GM18951 (cell line): ENCODE results near the gene NR1H4.
"Not testable (repeated sequence)": the region's sequence is repeated elsewhere in the genome, so short reads cannot be mapped to it uniquely, and the experiment has no call there.

Source experiments
- POLR2A ChIP-seq: IDR thresholded peaks from 4 replicates; pipeline ENCODE4 v1.6.1; 2011; ENCODE audit warnings: mild to moderate bottlenecking; ENCODE audit not compliant: insufficient read length, insufficient read depth; ENCODE audit errors: extremely low read depth
- in situ Hi-C: fragments of 300-500 bp; cut with MboI; formaldehyde crosslinking; loops from one replicate; pipeline ENCODE4 v1.12.0; 2022; ENCODE audit warnings: low sequenced_read_pairs, mixed read lengths, inconsistent platforms; ENCODE audit not compliant: unreplicated experiment

Gene NR1H4

GRCh38 chr12:100574187-100575074, 100.8 kb downstream of the NR1H4 start:
- no peak for TF ChIP-seq POLR2A
- in situ Hi-C loops, result loop anchor here (25.0 kb wide), 1 partner anchor 337 kb away; no protein-coding TSS in a partner anchor

- TF ChIP-seq POLR2A, result no peak
- in situ Hi-C loops, result no loop called here
These were observed 102.8 kb downstream of the NR1H4 start for GRCh38 chr12:100576331-100577036.

- no peak for TF ChIP-seq POLR2A
- in situ Hi-C loops, result no loop called here
These were observed 105.3 kb downstream of the NR1H4 start for GRCh38 chr12:100578923-100579322.

- in situ Hi-C loops, result no loop called here
- TF ChIP-seq POLR2A, result no peak
These were observed 106.2 kb downstream of the NR1H4 start for GRCh38 chr12:100579844-100580243.

GRCh38 chr12:100584256-100584655, 110.6 kb downstream of the NR1H4 start:
- in situ Hi-C loops, result no loop called here
- no peak for TF ChIP-seq POLR2A

GRCh38 chr12:100591979-100592378, 118.3 kb downstream of the NR1H4 start:
- in situ Hi-C loops, result no loop called here
- no peak for TF ChIP-seq POLR2A

GRCh38 chr12:100593490-100593889, 119.8 kb downstream of the NR1H4 start:
- in situ Hi-C loops, result no loop called here
- TF ChIP-seq POLR2A, result no peak

- in situ Hi-C loops, result no loop called here
- no peak for TF ChIP-seq POLR2A
These were observed 128.0 kb downstream of the NR1H4 start for GRCh38 chr12:100601626-100602025.

GRCh38 chr12:100602997-100603396, 129.3 kb downstream of the NR1H4 start:
- in situ Hi-C loops, result not testable (repeated sequence)

- no peak for TF ChIP-seq POLR2A
- in situ Hi-C loops, result no loop called here
These were observed 135.1 kb downstream of the NR1H4 start for GRCh38 chr12:100608776-100609175.

GRCh38 chr12:100610666-100611430, 137.2 kb downstream of the NR1H4 start:
- in situ Hi-C loops, result no loop called here
- no peak for TF ChIP-seq POLR2A

GRCh38 chr12:100612606-100613005, 138.9 kb downstream of the NR1H4 start:
- in situ Hi-C loops, result no loop called here
- TF ChIP-seq POLR2A, result no peak
